Measurements from ENCODE around the gene RWDD4.

Gene RWDD4

DNA sequence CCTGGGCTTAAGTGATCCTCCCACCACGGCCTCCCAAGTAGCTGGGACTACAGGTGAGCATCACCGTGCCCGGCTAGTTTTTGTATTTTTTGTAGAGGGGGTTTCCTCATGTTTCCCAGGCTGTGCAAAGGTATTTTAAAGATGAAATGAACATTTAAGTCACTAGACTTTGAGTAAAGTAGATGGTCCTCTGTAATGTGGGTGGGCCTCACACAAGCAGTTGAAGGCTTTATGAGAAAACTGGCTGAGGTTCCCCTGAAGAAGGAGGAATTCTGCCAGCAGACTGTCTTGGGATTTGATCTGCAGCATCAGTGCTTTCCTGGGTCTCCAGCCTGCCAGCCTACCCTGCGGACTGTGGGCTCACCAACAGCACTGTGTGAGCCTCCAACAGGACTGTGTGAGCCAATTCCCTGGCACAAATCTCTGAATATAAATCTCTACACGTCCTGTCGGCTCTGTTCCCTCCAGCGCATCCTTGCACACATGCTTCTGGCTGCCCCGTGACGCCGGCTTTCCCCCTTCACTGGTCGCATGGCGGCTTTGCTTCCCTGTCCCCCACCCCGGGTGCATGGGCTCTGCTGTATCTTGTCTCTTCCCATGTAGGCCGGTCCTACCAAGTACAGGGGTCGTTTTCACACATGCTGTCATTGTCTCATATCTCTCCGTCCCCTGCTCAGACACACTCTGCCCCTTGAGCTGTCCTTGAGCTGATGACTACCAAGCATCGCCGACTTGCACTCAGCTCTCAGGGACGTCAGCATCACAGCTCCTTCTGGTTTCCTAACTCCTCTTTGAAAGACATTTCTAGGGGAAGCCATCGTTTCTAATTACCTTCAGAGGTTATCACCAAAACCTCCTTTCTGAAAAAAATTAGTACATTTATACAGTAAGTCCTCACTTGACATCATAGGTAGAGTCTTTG, 46.4 kb downstream of the RWDD4 start:
- TF ChIP-seq, protein P1, sequence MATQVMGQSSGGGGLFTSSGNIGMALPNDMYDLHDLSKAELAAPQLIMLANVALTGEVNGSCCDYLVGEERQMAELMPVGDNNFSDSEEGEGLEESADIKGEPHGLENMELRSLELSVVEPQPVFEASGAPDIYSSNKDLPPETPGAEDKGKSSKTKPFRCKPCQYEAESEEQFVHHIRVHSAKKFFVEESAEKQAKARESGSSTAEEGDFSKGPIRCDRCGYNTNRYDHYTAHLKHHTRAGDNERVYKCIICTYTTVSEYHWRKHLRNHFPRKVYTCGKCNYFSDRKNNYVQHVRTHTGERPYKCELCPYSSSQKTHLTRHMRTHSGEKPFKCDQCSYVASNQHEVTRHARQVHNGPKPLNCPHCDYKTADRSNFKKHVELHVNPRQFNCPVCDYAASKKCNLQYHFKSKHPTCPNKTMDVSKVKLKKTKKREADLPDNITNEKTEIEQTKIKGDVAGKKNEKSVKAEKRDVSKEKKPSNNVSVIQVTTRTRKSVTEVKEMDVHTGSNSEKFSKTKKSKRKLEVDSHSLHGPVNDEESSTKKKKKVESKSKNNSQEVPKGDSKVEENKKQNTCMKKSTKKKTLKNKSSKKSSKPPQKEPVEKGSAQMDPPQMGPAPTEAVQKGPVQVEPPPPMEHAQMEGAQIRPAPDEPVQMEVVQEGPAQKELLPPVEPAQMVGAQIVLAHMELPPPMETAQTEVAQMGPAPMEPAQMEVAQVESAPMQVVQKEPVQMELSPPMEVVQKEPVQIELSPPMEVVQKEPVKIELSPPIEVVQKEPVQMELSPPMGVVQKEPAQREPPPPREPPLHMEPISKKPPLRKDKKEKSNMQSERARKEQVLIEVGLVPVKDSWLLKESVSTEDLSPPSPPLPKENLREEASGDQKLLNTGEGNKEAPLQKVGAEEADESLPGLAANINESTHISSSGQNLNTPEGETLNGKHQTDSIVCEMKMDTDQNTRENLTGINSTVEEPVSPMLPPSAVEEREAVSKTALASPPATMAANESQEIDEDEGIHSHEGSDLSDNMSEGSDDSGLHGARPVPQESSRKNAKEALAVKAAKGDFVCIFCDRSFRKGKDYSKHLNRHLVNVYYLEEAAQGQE (IDR thresholded peaks at IDR 0.05; ENCODE audit: insufficient replicate concordance, low read depth), result no peak
- TF ChIP-seq GABPA (IDR thresholded peaks at IDR 0.05; ENCODE audit: low read depth) (no peak), SPI1 (IDR thresholded peaks at IDR 0.05; ENCODE audit: borderline replicate concordance, low read depth) (no peak), POLR2AphosphoS5 (IDR thresholded peaks at IDR 0.05; ENCODE audit: low read depth) (no peak)
- TF ChIP-seq, protein P2, sequence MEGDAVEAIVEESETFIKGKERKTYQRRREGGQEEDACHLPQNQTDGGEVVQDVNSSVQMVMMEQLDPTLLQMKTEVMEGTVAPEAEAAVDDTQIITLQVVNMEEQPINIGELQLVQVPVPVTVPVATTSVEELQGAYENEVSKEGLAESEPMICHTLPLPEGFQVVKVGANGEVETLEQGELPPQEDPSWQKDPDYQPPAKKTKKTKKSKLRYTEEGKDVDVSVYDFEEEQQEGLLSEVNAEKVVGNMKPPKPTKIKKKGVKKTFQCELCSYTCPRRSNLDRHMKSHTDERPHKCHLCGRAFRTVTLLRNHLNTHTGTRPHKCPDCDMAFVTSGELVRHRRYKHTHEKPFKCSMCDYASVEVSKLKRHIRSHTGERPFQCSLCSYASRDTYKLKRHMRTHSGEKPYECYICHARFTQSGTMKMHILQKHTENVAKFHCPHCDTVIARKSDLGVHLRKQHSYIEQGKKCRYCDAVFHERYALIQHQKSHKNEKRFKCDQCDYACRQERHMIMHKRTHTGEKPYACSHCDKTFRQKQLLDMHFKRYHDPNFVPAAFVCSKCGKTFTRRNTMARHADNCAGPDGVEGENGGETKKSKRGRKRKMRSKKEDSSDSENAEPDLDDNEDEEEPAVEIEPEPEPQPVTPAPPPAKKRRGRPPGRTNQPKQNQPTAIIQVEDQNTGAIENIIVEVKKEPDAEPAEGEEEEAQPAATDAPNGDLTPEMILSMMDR (IDR thresholded peaks at IDR 0.05; ENCODE audit: insufficient read depth, low read length), result no peak
- no peak for DNase-seq (ENCODE audit: low read depth in 1 of 2, low spot score in 1 of 2)
- no peak overlapping the region for H3K4me3 ChIP-seq (replicated peaks; ENCODE audit: insufficient read depth, low read length)

DNA sequence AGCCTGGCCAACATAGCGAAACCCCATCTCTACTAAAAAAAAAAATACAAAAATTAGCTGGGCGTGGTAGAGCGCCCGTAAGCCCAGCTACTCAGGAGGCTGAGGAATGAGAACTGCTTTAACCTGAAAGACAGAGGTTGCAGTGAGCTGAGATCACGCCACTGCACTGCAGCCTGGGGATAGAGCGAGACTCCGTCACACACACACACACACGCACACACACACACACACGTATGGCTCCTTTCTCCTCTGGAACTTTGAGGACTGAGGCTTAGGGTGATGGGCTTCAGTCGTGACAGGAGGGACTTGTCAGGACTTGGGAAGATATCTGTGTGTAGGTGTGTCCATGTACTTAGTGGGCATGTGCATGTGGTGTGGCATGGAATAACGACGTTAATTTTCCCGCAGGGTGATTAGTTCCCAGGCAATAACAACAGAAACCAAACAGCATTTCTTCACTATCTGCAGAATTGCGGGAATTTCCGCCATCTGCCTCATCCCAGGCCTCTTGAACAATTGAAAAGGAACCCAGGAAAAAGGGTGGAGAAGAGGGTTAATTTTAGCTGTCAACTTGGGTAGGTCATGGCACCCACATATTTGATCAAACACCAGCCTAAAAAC, 47.7 kb downstream of the RWDD4 start:
- no peaks in the 10 kb centered on the region for H3K27me3 ChIP-seq (ENCODE audit: insufficient read depth, poor library complexity, severe bottlenecking)
- H3K4me3 ChIP-seq (replicated peaks; ENCODE audit: insufficient read depth, low read length), result no peak overlapping the region
- TF ChIP-seq, protein P1 (IDR thresholded peaks at IDR 0.05; ENCODE audit: insufficient replicate concordance, low read depth), result no peak
- TF ChIP-seq, protein P2 (IDR thresholded peaks at IDR 0.05; ENCODE audit: insufficient read depth, low read length), result no peak
- TF ChIP-seq GABPA (IDR thresholded peaks at IDR 0.05; ENCODE audit: low read depth) (no peak), SPI1 (IDR thresholded peaks at IDR 0.05; ENCODE audit: borderline replicate concordance, low read depth) (no peak), POLR2AphosphoS5 (IDR thresholded peaks at IDR 0.05; ENCODE audit: low read depth) (no peak)
- H3K27ac ChIP-seq (replicated peaks), result no peak overlapping the region
- no peak for DNase-seq (ENCODE audit: low read depth in 1 of 2, low spot score in 1 of 2)

More for the DNA sequence above, 46.4 kb downstream of the RWDD4 start:
- Histone ChIP-seq H3K27ac (replicated peaks) (no peak overlapping the region), H3K27me3 (ENCODE audit: insufficient read depth, poor library complexity, severe bottlenecking) (no peaks in the 10 kb centered on the region)

DNA sequence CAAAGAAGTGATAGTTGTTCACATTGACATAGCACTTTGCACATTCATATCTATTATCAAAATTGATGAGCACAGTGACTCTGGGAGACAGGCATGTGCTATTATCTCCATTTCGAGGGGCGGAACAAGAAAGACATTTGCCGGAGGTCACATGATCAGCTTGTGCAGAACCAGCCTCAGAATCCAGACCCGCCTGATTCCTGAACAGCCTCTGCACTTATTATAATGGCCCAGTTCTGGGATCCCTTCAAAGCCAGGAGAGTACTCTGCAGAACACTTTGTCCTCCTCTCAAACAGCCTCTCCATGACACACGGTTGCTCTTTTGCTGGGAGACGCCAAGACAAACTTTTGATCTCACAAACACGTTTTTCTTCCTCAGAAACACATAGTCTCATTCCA, 48.4 kb downstream of the RWDD4 start:
- no peak for DNase-seq (ENCODE audit: low read depth in 1 of 2, low spot score in 1 of 2)
- Histone ChIP-seq H3K27me3 (ENCODE audit: insufficient read depth, poor library complexity, severe bottlenecking) (no peaks in the 10 kb centered on the region), H3K4me3 (replicated peaks; ENCODE audit: insufficient read depth, low read length) (no peak overlapping the region), H3K27ac (replicated peaks) (no peak overlapping the region)
- TF ChIP-seq SPI1 (IDR thresholded peaks at IDR 0.05; ENCODE audit: borderline replicate concordance, low read depth), result no peak
- TF ChIP-seq GABPA (IDR thresholded peaks at IDR 0.05; ENCODE audit: low read depth), result no peak
- no peak for TF ChIP-seq POLR2AphosphoS5 (IDR thresholded peaks at IDR 0.05; ENCODE audit: low read depth)
- TF ChIP-seq, protein P1 (IDR thresholded peaks at IDR 0.05; ENCODE audit: insufficient replicate concordance, low read depth), result no peak
- TF ChIP-seq, protein P2 (IDR thresholded peaks at IDR 0.05; ENCODE audit: insufficient read depth, low read length), result no peak
